NOMO-1 treated with dmso at 0.1 percent for 144 hours (cell line): ENCODE data around the gene TSPAN1.

Source experiments
- DNase-seq: peaks from one replicate; lab custom pipeline; 2025; ENCODE audit not compliant: unreplicated experiment; lab: John Stamatoyannopoulos, UW

Gene TSPAN1

DNA sequence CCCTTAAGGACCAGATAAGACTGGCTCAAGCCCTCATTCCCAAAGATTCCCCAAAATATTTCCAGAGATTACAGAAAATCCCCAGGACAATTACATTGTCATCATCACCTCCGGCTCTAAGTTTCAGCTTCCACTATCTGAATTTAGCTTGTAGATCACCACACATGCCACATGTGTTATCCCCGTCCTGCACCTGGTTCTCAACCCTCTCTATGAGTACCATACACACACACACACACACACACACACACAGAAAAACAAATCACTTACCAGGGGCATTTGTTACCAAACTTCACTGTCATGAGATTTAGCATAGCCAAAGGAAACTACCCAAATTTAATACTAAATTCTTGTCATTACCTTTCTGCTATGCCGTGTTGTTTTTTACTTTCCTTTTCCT lies 15.4 kb upstream of the TSPAN1 start:
- no peak for DNase-seq

DNA sequence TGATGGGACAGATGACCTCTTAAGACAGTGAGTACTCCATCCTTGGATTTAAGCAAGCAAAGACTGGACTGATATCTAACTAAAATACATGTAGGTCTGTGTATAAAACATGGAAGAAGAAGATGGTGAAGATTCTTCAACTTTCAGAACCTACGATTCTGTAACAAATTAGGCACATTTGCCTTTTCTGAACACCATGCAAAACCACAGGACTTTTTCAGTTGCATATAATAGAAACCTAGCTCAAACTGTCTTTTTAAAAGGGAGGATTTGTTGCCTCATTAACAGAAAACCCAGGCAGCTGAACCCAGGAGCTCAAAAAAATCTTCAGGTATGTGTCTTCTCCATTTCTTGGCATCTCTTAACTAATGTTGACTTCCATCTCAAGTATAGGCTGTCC lies 14.7 kb upstream of the TSPAN1 start:
- no peak for DNase-seq

DNA sequence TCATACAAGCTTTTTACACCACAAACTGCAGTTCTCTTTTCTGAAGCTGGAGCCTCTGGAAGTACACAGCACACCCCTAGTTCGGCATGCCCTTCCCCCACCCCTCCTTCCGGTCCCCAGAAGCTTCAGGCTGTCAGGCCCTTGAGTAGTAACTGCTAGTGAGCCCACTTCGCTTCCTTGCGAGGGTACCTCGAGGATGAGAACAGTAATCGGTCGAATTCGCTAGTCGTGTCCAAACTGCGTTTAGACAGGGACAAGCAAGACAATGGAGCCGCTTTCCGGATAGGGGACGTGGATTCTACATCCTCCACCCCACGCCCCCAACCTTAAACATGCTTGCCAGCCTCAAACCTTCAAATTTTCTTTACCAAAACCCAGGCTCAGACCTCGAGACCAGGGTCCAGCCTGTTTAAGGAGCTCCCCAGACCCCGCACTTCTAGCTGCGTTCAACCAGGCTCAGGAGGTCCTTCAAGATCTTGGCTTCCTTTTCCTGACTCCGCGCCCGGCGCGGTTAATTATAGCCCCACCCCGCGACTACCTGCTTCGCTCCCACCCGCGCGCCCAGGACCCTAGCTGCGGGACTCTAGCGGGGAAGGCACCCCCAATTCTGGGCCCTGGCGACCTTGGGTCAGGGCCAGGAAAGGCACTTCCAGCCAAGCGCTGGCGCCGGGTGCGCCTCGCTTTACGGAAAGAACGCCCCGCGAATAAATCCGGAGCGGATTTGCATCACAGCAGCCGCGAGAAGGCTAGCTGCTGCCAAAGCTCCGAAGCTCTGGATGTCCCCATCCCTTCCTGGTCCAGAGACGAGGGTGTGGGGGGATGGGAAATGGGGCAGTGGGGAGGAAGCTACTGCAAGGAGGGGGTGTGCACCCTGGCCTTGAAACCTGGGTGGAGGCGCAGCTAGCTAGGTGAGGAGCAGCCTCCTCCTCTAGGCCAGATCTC lies 8.1 kb upstream of the TSPAN1 start:
- no peak for DNase-seq

DNA sequence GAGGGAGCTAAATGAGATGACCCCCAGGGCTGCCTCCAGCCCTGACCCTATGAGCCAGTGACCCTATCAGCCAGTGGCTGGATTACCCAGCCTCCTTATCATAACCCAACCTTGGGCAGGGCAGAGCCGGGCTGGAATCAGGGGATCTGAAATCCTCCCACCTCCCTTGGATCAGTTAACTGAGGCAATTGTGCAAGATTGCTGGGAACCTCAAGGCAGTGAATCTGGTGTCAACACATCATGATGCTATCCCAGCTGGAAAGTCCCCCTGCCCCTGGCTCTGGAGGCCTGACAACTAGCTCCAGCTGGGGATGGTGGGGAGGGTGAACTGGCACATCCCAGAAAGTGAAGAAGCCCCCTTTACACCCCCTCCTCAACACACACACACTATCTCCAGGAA lies 6.4 kb upstream of the TSPAN1 start:
- DNase-seq, result no peak

DNA sequence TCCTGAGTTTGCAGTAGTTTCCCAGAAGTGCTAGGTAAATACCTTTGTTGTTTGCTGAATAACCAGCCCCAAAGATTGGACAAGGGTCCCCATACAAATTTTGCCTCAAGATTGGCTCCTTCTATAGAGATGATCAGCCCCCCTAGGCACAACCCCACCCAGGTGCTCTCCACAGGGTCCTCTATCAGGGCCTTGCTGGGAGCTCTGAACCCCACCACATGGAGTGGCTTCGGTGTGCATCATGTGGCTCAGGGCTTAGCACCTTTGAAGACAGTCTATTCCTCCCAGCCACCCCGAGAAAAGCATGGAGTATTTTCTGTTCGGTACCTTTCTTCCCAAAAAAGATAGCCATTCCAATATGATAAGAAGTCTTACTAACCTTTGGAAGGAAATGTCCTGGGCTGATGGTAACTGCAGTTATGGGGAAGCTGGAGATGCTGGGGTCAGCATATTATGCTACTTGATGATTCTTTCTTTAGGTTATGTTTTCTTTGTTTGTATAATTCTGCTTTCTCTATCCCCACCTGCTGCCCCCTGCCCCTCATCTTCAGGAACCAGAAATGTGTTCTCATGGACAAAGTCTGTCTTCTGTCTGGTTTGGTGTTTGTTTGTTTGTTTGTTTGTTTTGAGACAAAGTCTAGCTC lies 5.0 kb upstream of the TSPAN1 start:
- DNase-seq, result no peak

DNA sequence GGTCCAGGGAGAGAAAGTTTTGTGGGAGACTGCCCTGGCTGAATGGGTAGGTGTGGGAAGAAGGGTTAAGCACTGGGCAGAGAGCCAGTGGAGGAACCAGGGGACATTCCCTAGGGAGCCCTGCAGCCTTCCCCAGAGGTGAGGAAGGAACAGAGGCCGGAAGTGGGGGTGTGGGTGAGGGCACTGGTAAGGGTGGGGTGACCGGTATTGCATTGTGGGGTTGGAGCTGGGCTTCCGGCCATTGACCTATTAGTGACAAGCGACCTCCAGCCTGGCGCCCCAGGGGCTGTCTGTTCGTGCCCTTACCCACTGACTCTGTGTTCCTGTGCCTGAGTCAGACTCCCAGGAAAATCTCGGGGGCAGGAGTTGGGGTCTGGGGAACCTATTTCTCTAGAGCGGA lies 3.5 kb upstream of the TSPAN1 start:
- DNase-seq, result no peak

DNA sequence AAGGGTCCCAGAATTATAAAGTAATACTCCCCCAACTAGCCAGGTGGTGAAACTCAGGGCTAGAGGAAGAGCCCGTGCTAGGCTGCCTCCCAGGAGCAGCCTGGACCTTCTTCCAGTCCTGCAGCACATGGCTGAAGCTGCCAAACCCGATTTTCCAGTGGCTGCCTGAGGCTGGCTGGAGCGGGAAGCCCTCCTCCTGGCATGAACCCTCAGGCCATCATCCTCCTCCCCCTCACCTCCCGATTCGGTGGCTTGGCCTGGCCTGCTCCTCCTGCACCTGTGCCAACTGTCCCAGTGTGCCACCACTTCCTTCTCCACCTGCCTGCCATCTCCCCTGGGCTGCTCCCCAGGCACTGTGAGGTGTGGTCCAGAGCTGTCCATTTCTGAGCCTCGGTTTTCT lies 3.0 kb upstream of the TSPAN1 start:
- no peak for DNase-seq

DNA sequence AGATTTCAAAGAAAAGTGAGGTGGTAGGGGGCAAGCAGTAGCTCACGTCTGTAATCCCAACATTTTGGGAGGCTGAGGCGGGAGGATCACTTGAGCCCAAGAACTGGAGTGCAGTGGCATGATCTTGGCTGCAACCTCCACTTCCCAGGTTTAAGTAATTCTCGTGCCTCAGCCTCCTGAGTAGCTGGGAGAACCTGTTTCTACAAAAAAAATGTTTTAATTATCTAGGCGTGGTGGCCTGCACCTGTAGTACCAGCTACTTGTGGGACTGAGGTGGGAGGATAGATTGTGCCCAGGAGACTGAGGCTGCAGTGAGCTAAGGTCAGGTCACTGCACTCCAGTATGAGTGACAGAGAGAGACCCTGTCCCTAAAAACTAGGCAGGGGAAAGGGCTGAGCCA lies 2.6 kb upstream of the TSPAN1 start:
- DNase-seq, result no peak

DNA sequence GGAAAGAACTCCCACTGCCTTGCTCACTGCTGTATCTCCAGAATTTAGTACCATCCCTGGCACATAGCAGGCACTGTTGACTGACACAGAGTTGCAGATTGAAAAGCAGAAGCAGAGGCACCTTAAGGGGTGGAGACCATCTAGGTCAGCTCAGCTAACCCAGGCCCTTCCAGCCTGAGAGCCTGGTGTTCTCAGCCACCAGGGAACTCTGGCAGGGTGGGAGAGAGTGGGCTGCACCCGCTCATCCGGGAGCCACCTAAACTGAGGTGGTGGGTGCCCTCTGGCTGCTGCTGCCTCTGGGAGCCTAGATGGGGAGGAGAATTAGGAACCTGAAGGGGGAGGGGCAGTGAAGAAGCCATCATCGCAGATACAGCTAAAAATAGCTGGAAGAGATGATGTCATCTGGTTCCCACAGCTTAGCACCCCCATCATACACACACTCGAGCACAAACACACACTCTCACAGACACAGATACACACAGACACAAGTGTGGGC lies 1.5 kb upstream of the TSPAN1 start:
- DNase-seq, result no peak

DNA sequence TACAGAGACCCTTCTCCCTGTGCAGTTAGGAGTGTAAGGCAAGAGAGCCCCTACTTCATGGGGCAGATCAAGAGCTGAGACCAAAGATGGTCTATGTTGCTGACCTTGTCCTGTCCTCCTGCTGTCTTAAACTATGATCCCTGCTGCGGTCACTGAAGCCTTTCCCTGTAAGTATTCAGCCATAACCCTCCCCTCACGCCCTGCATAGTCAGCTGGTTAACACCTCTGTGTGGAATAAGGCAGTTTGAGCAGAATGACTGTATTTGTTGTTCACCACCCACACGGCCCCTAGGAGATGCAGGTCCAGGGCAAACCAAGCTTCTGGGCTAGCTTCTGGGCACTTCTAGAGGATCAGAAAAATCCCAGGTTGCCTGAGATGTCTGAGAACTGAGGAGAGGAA lies 356 bp downstream of the TSPAN1 start:
- DNase-seq, result no peak

DNA sequence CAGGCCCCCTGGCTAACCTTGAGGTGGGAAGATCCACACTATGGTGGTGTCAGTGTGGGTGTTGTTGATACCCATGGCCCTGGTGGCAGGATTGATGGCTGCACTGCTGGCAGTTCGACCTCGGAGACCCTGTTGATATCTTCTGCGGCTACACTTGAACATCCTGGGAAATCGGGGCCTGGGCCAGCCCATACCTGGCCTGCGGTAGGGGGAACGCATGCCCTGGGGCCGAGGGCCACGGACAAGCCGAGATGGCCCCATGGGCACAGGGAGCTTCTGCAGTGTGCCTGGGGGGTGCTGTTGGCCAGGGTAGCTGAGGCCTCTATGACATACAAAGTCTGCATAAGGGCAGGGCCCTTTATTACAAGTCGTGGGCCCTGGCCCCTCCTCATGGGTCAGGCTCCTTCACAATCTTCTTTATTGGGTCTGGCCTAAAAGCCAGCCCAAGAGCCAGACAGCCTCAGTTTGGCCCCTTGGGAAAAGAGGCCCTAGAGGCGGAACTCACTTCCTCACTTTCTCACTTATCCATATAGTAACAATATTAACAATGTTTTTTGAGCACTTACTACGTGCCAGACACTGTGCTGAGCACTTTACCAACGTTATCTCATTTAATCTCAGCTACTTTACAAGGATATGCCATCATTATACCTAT lies 1.5 kb downstream of the TSPAN1 start, which contains the start of gene P3R3URF:
TSS of gene P3R3URF (minus strand) at position 278 of the 655 bp plus-strand sequence. CDS start at position 261, 17 bp downstream.
- no peak for DNase-seq

DNA sequence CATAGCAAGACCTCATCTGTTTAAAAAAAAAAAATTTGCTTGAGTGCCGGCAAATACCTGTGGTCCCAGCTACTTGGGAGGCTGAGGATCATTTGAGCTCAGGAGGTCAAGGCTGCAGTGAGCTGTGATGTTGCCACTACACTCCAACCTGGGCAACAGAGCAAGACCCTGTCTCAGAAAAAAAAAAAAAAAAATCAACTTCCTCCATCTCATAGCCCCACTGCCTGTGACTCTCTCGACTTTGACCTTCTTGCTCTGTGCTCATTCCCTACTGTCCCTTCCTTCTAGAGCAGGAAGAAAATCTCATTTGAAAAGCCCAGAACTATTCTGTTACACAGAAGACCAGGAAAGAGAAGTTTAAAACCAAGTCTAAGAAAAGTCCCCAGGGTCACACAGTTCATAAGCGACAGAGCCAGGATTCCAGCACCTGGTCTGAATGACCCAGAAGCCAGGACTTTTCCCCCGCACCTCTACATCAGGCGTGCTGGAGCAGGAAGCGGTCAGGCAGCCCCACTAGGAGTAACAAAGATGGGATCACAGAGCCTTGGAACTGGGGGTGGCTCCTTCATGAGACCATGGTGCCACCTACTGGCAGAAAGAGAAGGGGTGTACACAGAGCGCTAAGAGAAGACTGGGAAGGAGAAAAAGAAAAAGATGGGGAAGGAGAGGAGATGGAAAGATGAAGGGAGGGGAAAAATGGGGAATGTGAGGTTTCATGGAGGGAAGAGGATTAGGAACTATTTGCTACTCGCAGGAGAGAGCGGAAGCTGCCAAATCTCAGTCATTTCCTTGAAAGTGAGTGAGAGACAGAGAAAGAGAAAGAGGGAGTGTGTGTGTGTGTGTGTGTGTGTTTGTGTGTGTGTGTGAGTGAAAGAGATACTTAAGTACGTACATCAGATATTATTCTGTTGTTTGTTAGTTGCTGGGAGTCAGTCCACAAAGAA lies 4.5 kb downstream of the TSPAN1 start:
- peak; percentile 37 for DNase-seq

DNA sequence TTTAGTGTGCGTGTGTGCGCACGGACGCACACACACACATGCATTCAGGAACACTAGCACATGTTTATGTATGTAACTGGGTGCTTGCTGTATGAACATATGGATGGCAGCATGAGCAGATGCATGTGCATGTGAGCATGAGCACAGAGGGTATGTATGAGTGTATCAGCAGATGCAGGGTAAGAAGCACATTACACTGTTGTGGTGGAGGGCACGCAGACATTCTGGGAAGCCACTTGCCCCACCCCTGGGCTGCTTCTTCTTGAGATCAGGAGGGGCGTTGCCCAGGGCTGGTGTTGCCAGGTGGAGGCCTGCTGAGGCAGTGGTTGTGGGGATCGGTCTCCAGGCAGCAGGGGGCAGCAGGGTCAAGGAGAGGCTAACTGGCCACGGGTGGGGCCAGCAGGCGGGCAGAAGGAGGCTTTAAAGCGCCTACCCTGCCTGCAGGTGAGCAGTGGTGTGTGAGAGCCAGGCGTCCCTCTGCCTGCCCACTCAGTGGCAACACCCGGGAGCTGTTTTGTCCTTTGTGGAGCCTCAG lies 5.3 kb downstream of the TSPAN1 start:
- no peak for DNase-seq

DNA sequence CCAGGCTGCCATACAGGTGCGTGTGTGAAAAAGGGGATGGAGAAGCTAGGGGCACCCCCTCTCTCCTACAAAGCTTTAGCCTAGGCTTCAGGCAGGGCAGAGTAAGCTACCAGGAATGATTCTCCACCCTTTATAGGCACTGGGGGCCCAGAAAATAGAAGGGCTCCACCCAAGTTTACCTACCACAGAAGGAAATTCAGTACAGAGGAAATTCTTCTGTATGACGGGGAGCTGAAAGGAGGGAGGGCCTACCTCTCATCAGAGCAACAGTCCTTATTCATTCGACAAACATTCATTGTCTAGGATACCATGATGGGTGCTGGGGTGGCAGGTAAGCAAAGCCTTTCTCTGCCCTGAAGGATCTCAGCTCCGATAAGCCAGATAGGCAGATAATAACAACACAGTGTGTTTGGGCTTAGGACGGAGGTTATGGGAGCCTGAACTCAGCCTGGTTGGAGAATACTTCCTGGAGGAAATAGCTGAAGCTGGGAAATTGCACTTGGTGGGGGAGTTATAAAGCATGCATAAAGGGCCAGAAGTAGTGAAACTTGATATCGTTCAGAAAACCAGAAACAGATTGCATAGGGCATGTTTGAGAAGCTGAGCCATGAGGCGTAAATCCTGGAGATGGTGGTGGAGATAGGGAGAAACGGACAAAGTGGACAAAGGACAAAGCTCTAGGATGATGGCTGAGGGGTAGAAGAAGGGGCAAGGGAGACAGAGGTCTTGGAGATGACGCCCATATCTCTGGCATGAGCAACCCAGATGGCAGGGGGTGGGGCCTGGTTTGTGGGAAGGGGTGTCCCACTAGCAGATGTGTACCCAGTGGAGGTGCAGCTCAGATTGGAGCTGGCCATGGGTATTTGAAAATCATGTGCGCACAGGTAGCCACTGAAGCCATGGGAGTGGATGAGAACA lies 6.7 kb downstream of the TSPAN1 start:
- DNase-seq, result no peak

DNA sequence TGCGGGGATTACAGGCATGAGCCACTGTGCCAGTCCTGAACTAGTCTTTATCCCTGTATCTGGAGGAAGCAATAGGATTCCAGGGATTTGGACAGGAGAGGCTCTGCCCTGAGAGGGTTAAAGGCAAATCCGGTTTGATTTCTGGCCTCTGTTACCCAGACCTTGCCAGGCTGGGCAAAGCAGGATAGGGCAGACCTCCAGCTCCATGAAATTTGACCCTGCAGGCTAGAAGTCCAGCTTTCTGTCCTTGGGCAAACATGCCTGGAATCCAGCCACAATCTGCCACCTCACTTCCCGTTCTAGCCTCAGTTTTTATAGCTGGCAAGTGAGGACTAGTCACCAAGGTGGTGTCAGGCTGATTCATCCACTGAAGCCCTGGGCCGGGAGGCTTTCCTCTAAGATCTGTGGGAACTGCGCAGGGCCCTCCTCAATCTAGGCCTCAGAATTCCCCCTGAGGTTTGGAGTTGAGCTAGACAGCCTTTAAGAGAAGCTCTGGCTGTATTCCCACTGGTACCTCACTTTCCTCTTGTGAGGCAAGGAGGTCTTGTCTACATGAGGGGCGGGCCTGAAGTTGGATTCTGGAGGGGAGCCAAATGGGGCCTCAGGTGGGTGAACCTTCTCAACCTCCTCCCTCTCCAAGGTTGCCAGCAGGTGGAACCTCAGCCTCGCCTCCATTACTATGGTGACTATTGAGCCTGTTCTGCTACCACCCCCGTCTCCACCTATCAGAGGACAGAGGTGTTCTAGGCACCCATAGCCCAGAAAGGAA lies 8.4 kb downstream of the TSPAN1 start:
- DNase-seq, result no peak

DNA sequence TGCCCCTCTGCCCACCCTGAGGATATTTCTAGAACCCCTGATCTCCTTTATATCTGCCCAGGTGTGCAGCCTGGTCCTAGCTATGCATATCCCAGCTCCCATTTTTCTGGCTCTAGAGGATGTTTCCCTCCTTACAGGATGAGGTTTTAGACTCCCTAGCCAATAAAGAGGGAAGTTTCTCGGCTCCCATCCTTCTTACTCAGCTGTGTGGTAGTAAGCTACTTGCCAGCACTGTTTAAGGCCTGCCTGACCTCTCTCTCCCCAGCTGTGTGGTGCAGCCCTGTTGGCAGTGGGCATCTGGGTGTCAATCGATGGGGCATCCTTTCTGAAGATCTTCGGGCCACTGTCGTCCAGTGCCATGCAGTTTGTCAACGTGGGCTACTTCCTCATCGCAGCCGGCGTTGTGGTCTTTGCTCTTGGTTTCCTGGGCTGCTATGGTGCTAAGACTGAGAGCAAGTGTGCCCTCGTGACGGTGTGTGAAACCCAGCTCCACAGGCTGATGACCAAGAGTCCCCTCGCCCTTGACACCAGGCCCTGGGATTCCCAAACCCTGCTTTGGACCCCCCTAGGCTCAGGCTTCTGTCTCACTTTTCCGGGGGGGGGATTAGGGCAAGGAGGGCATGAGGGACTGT lies 9.2 kb downstream of the TSPAN1 start:
- no peak for DNase-seq

DNA sequence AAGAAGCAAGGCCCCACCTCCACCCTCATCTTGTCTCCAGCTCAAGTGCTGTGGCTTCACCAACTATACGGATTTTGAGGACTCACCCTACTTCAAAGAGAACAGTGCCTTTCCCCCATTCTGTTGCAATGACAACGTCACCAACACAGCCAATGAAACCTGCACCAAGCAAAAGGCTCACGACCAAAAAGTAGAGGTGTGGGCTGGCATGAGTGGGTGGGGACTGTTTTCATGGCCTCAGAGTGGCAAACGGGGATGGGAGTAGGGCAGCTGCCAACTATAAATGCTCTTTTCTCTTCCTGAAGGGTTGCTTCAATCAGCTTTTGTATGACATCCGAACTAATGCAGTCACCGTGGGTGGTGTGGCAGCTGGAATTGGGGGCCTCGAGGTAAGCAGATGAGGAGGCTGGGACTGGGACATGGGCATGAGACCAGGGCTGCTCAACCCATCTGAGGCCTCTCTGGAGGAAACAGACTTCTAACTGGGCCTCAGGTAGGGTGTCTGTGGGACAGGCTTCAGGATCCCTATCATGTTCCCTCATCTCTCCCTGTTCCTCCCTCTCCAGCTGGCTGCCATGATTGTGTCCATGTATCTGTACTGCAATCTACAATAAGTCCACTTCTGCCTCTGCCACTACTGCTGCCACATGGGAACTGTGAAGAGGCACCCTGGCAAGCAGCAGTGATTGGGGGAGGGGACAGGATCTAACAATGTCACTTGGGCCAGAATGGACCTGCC lies 10.2 kb downstream of the TSPAN1 start:
- DNase-seq, result no peak
